KG1 (cell line): ENCODE measurements around the gene TAL2.
"Not testable (repeated sequence)": the region's sequence is repeated elsewhere in the genome, so short reads cannot be mapped to it uniquely, and the experiment has no call there.

Experiments
- DNase-seq: peaks from one replicate; lab custom pipeline; 2025; lab: John Stamatoyannopoulos, UW

Gene TAL2

DNA sequence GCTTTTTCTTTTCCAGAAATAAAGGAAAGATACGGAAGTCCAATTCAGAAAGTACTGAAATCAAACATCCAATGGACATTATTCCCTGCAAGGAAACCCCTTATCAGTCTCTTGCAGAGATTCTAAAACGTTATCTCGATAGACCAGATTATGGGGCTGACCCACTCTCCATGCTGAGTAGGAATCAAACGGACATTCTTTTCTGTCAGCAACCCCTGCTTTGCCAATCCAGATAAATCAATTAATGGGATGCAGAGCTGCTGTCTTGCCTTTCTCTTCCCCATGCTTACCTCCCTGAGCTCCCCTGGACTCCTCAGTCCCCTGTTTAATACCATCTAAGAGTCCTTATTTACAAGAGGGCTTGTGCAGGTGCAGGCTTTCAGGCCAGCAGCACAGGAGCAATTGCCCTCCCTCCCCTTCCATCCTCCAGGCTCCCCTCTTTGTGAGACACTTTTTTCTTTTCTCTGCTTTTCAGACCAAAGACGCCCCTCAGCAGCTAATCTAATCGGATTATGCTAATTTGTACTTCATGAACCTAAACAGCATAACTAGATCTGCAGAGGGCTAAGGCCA lies 14.2 kb downstream of the TAL2 start:
- no peak for DNase-seq

DNA sequence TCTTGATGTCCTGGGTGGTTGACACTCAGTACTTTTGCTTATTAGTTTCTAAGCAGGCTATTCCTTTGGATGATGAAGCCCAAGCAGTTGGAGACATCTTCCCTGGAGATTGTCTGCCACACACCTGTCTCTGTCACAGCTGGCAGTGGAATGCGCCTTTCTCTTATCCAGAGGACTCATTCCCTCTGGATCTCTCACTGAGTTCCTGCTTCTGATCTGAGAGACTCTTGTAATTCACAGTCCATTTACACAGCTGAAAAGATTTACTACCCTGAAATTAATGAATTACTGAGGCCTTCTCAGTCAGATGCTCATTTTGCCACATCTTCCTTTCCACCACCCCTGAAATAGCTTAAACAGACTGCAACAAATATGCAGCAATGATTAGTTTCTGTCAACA lies 15.9 kb downstream of the TAL2 start:
- no peak for DNase-seq

DNA sequence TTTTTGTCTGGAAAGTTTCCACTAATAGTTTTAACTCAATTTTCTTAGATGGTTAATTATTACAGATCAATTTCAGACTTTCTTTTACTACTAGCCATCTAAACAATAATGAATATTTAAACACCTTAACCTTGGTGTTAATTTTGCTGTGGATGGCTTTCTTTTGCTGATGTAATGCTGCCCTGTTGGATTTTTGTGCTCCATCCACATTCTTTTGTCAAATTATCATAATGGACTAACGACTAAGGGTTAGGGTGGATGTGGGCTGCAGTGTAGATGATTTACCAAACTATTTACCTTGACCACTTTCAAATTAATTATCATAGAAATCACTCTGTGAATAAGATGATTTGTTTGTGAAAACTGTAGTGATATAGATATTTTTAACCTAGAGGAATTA lies 16.5 kb downstream of the TAL2 start:
- DNase-seq: no peak

DNA sequence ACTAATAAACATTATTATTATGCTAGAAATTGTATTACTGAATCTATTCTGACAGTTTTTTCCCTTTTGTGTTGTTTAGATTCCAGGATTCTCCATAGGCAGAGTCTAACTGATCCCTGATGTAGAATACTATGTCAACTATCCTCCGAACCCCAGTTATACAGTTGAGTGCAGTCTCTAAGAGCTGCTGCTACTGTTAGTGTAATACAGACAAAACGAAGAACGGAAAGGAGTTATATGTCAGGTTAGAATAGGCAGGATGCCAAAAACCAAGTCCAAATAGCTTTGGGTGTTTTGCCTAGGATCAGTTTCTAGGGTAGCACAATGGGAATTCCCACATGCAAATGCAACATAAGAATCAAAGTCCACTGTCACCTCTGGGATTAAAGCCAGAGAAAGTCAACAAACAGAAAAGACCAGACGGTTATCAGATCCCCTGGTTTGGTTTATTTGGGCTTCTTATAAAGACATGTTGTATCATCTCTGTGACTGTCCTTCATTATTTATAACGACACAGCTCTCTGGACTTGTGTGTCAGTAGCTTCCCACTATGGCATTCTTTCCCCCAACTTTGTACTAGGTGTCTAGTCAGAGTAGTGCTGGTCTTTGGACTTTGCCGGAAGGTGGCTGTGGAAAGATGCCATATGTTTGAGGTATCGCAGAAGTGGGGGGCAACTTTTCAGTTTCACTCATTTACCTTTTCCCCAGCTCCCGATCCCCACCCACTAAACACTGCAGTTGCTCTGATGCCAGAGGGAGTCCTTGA lies 17.2 kb downstream of the TAL2 start:
- no peak for DNase-seq

DNA sequence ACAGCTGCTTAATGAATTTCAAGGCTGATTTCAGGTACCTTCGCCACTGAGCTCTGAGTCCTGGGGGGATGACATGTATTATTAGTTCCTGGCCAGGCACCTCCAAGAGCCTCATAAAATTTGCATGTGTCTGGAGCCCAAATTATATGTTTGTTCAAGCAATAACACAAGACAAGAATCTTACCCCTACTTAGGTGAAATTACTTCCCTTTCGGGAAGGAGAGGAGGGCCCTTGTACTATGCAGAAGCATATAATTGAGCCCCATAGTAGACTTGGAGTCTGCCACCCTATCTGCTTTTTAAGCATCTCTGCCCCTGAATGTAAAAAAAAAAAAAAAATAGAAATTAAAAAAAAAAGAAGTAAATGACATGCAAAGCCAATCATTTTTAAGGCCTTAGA lies 19.1 kb downstream of the TAL2 start:
- no peak for DNase-seq

DNA sequence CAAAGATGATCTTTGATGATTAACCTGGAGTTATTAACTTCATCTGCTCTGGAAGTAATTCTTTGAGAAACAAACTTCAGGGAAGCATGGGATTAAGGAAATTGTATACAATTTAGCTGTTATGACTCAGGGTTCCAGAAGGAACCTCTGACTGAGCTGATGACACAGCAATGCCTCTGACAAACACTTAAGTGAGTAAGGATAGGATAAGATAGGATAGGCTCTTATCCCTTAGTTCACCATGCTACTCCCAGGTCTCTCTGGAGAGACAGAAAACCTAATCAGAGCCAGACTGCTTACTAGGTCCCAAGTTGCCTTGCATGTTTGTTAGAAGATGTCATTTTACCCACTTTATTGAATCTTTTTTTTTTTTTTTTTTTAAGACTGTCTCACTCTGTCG lies 19.5 kb downstream of the TAL2 start:
- no peak for DNase-seq

DNA sequence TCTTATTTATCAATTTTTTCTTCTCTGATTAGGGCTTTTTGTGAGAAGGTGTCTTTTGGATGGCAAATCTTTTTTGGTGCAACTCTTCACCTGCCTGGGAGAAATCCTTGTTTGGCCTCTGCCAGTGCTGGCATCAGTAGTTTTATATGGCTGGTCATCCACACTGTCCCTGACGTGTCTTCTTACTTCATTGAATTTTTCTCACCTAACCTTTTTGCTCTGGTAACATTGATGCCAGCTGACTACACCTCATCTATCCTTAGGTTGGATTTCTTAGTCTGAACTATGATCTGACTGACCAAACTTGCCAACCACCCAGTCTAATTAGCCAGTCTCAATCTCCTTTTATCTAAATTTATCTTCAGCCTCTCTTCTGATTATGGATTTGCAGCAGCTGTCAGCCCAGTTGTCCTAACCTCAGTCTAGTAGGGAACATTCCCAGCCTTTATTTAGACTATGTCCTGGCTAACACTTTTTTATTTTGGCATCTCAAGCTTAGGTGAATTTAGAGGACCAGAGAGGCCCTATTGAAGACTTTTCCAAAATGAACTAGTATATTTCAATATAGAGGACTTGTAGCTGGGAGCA lies 21.5 kb downstream of the TAL2 start:
- no peak for DNase-seq

DNA sequence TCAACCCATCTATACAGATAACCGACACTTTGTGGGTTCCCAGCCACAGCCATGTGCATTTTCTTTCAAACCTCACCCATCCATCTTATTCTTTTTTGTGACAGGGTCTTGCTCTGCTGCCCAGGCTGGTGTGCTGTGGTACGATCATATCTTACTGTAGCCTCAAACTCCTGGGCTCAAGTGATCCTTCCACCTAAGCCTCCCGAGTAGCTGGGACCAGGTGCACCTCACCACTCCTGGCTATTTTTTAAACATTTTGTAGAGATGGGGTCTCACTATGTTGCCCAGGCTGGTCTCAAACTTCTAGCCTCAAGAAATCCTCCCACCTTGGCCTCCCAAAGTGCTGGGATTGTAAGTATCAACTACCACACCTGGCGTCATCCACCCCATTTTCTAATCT lies 24.7 kb downstream of the TAL2 start:
- no peak for DNase-seq

DNA sequence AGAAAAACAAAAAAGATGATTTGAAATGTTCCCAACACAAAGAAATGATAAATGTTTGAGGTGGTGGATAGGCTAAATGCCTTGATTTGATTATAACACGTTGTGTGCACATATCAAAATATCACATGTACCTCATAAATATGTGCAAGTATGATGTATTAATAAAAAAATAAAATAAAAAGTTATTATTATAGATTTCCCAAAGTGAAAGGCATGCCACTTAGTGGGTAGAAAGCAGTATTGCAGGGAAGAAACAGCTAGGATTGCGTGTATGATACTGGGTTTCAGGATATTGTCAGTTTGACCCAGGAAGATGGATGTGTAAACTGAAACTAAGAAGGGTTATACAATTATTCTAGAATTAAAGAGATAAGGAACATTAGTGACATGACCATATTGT lies 28.5 kb downstream of the TAL2 start:
- DNase-seq: no peak

DNA sequence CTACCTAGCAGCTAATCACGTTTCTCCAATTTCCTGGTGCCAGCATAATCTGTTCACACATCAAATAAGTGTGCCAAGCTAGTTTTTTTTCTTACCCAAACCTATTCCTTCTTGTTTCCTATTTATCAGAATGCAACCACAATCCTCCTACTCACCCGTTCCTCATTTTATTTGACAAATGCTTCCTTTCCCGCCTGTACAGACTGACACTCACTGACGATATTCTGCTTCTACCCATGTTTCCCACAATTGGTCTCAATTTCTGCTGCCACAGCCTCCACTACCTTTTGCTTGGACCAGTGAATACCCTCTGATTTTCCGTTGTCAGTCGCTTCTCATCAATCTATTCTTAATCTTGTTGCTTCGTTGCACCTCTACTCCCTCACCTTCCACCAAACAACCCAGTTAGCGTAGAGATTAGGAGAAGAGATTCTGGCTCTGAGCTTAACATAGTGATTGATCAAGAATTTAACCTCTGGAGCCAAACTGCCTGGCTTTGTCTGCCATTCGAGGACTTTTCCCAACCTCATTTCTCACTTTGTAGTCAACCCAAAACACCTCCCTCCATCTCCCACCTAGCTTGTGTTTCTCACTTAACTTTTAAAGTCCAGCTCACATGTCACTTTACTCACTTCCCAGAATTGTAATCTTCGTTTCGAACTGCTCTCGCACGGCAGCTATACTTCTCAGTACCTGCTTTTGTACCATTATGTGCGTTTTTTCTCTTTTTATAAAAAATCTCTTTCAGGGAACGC lies 31.4 kb downstream of the TAL2 start:
- peak; percentile 24 for DNase-seq

DNA sequence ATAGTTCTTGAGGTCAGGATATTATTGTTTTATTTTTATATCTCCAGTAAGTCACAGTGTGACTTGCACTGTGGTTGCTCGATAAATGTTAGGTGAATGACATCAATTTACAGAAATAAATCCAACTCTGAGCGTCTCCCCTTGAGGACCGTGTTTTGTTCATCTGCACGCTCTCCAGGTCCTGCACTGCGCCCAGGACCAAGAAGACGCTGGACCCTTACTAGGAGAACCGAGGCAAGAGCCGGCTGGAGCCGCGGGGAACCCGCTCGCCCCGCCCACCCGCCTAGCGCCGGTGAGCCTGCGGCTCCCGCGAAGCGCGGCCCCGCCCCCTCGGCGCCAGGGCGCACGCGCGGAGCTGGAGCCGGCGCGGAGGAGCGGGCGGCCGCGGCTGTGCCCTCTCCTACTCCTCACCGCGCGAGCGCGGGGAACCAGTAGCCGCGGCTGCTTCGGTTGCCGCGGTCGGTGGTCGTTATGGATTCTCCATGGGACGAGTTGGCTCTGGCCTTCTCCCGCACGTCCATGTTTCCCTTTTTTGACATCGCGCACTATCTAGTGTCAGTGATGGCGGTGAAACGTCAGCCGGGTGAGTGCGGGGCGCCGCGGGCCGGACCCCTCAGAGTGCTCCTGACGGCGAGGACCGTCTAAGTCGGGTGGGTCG lies 32.1 kb downstream of the TAL2 start, which contains the start of gene TMEM38B:
TMEM38B (plus strand) TSS at position 352 of the 658 bp plus-strand sequence; CDS start at position 472, 120 bp downstream.
- peak; percentile 73 for DNase-seq

DNA sequence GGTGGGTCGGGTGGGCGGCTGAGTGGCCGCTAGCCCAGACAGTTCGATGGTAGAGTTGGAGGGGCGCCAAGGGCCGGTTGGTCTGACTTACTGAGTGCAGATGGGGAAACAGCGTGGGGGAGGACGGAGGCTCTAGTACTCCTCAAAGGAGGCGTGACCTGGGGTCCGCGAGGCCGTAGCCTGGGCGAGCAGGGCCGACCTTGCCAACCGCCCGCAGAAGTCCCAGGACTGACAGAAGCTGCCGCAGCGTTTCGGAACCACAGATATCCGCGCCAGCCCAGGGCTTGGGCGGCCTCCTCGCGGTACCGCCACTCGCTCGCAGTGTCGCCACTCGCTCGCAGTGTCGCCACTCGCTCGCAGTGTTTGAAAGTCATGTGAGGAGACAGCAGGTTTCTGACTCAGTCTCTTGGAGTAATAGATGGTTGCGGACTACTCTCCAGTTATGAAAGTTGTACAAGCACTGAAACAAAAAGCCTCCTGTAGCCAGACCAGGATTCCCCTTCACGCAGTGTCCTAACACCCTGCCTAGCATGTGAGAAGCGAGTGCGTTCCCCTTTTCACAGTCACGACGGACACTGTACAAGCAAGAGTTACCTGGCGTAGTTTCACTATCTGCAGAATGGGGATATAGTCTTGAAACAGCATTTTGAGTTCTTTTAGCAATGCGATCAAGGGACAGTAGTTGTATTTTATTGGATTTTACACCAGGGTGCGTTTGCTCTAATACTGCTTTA lies 32.8 kb downstream of the TAL2 start:
- DNase-seq: peak; percentile 58

DNA sequence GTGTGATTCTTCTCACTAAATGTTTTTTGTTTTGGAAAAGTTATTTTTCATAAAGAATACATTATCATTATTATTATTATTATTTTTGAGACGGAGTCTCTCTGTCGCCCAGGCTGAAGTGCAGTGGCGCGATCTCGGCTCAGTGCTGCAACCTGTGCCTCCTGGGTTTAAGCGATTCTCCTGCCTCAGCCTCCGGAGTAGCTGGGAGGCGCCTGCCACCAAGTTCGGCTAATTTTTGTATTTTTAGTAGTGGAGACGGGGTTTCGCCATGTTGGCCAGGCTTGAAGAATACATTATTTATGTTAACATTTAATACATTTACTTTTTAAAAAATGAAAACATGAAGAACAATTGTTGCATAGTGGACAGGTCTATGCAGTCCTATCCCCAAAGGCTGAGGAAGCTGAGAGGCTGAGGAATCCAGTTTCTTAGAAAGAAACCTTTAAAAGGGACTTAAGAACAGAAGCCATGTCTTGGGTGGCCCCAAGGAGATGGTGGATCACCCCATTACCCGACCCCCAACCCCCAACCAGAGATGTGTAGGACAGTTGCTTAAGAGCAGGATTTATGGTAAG lies 34.0 kb downstream of the TAL2 start:
- DNase-seq: no peak

DNA sequence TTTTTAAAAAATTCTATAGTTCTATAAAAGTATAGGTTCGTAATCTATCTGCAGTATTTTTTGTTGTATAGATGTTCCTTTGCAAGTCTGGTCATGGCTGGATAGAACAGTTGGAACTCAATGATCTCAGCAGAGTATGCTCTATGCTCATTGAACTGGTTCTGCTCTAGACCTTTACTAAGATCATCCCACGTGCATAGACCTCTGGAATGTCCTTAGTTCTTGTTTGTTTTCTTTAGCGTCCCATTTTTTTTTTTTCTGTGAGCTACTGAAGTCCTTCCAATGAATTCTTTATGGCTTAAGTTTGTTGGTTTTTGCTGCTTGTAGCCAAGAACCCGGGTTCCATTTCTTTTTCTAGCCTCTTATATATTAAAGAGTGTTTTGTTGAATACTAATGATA lies 35.6 kb downstream of the TAL2 start:
- no peak for DNase-seq

DNA sequence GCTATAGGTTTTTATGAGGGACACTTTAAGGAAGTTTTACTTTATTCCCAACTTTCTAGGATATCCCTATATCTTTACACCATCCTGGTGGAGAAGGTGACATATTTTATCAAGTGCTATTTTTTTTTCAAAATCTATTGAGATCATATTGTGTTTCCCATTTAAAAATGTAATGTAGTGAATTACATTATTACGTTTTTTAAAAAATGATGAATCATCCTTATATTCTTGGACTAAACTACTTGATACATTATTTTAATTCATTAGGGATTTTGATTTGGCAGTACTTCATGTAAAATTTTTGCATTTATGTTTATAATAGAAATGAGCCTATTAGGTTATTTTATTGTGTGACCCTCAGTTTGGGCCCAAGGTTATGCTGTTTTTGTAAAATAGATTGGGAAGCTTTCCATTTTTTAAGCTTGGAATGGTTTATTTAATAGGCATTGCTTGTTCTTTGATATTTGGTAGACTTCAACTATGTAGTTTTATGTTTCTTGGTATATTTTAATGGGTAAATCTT lies 36.2 kb downstream of the TAL2 start:
- no peak for DNase-seq

DNA sequence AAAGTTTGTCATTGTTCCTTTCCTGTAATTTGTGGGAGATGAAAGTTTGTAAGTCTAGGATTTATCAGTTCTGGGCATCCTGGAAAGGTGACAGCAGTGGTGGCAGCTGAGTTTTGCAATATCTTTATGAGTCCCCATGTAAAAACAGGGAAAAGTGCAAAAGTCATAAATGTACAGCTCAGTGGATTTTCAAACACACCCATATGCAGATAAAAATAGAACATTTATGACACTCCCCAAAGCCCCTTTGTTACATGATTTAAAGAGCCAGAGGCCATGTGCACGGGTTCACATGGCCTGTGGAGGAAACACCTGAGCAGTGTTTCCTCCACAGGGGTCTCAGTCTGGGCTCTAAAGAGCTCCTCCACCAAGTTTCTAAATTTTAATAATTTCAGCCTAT lies 38.4 kb downstream of the TAL2 start:
- no peak for DNase-seq

DNA sequence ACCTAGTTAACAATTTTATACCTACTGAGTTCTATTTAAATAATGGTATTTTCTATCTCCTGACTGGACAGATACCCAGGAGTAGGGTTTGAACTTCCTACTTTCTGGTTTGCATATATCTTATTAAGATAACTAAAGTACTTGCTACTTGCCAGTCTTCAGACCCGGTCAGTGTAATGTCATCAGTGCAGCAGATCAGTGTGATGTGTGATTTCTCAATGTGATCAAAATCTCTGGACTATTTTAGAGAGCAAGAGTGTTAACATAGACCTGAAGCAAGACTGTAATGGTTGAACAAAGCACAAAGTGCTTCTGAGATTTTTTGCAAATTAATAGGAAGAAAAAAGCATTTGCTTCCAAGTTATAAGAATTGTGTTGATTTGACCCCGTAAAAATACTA lies 38.9 kb downstream of the TAL2 start:
- DNase-seq: no peak

DNA sequence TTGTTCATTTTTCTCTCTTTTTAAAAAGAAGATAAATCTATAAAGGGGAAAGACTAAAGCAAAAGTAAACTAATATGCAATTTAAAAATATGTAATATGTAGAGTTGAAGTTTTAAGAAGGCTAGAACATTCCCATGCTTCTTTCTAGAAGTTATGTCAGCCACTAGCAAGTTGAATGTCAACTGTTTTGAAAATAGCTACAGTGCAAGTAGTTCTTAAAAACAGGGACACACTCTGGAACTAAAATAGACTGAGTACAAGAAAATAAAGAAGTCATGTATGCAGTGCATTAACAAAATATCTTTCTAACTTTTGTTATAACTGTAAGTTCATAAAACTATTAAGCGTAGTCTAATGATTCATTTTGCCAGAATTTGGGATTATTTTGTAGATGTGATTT lies 40.0 kb downstream of the TAL2 start:
- no peak for DNase-seq

DNA sequence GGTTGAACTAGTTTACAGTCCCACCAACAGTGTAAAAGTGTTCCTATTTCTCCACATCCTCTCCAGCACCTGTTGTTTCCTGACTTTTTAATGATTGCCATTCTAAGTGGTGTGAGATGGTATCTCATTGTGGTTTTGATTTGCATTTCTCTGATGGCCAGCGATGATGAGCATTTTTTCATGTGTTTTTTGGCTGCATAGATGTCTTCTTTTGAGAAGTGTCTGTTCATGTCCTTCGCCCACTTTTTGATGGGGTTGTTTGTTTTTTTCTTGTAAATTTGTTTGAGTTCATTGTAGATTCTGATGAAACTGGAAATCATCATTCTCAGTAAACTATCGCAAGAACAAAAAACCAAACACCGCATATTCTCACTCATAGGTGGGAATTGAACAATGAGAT lies 41.4 kb downstream of the TAL2 start:
- DNase-seq: not testable (repeated sequence)

DNA sequence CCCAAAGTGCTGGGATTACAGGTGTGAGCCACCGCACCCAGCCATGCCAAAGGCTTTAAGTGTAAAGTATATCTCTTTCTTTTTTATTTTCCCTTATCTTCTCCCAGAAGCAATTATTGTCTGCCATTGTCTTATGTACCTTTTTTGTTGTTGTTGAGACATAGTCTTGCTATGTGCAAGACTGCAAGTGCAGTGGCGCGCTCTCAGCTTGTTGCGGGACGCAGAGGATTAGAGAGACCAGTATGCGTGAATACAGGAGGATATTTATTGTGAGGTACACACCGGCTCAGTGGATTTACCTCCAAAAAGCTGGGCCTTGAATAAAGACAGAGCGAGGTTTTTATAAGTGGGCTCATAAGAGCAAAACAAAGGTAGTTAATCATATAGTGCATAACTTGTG lies 43.9 kb downstream of the TAL2 start:
- DNase-seq: no peak

DNA sequence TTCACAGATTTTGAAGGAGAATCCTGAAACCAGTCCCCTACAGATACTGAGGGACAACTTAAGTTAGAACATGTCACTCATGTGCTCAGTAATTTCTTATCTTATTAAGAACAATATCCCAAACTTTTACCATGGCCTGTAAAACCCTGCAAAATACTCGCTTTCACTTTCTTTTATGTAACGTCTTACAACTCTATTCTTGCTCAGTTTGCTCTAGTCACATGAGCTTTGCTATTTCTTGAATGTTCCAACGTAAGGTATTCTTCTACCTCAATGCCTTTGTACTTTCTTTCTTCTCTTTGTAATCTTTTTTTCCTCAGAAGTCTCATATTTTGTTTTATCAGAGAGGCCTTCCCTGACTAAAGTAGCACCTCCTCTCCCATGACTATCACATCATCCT lies 46.1 kb downstream of the TAL2 start:
- DNase-seq: no peak
